GM18511 (cell line): ENCODE measurements around the gene NEMF.
"Not testable (repeated sequence)": the region's sequence is repeated elsewhere in the genome, so short reads cannot be mapped to it uniquely, and the experiment has no call there.

Source experiments
- ATAC-seq: cut with Tn5 transposase; IDR thresholded peaks from one replicate; pipeline ENCODE4 v1.9.1; 2021; ENCODE audit warnings: mild to moderate bottlenecking, moderate library complexity; ENCODE audit not compliant: unreplicated experiment

The NEMF gene, protein sequence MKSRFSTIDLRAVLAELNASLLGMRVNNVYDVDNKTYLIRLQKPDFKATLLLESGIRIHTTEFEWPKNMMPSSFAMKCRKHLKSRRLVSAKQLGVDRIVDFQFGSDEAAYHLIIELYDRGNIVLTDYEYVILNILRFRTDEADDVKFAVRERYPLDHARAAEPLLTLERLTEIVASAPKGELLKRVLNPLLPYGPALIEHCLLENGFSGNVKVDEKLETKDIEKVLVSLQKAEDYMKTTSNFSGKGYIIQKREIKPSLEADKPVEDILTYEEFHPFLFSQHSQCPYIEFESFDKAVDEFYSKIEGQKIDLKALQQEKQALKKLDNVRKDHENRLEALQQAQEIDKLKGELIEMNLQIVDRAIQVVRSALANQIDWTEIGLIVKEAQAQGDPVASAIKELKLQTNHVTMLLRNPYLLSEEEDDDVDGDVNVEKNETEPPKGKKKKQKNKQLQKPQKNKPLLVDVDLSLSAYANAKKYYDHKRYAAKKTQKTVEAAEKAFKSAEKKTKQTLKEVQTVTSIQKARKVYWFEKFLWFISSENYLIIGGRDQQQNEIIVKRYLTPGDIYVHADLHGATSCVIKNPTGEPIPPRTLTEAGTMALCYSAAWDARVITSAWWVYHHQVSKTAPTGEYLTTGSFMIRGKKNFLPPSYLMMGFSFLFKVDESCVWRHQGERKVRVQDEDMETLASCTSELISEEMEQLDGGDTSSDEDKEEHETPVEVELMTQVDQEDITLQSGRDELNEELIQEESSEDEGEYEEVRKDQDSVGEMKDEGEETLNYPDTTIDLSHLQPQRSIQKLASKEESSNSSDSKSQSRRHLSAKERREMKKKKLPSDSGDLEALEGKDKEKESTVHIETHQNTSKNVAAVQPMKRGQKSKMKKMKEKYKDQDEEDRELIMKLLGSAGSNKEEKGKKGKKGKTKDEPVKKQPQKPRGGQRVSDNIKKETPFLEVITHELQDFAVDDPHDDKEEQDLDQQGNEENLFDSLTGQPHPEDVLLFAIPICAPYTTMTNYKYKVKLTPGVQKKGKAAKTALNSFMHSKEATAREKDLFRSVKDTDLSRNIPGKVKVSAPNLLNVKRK

GRCh38 chr14:49852301-49853157, at the start of gene NEMF:
Gene NEMF (minus strand): TSS chr14:49852788. CDS start chr14:49852753, 35 bp downstream.
- ATAC-seq: peak; percentile 80

DNA sequence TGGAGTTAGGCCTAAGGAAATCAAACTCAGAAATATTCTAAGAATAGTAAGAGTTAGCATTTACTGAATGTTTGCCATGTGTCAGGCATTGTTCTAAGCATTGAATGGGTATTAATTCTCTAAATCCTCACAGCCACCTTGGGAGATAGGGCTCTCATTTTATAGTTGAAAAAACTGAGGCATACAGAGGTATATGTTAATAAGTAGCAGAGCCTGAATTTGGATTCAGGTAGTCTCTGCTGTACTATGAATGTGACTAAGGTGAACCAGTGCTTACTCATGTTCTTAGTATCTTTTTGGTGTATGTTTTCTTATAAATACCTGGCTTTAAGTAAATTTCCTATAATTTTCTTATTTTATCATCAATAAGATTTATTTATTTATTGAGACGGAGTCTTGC, 48.4 kb upstream of the NEMF start:
- ATAC-seq: no peak

- ATAC-seq: no peak
Measured at GRCh38 chr14:49898485-49898884, 45.9 kb upstream of the NEMF start.

DNA sequence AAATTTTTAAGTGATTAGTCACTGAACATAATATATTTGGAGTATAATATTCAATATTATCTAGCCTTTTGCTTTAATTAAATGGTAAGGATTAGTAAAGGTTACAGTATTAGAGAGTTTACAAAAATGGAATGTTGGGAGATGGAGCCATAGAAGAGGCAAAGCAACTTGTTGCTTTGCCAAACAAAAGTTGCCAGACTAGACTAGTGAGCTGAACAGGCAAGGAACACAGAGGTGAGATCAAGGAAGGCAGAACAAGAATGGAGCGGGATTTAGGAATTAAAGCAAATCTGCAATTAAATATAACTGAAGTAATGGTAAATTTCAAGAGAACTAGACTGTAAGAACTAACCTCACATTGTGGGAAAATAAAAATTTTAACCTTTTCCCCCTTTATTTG, 45.4 kb upstream of the NEMF start:
- no peak for ATAC-seq

- ATAC-seq: no peak
Measured at GRCh38 chr14:49897414-49897813, 44.8 kb upstream of the NEMF start.

DNA sequence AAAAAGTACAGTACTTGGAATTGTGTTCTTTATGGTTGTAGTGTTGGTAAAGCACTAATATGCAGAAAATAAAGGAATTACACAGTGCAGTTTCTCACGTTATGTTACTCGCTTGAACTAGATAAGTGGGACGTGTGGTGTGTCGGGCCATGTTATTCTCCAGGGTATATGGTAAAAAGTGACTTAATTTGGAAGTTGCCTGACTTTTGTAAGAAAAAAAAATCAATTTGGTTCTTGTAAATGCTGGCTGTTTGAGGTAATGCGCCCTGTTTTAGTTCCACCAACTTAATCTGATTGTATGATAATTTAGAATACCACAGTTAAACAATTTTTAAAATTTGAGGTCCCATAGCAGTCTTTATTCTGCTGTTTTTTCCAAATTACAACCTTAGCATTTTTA, 44.4 kb upstream of the NEMF start:
- ATAC-seq: no peak

DNA sequence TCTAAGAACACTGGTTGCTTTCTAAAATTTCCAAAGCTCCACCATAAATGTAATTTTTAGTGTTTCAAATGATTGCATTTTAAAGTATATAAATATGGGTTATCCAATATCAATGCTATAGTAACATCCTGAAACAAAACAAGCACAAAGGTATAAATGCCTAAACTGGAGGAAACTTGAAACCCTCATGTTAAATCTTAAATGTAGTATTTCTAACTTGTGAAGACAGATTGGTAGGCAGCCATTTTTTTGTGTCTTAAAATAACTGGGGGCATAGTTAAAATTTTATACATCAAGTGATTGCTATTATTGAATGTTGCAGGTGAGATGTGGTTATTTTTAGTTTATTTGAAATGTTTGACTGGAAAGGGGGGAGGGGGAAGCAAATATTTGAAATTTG, 43.7 kb upstream of the NEMF start:
- ATAC-seq: not testable (repeated sequence)

- no peak for ATAC-seq
Measured at GRCh38 chr14:49895480-49895879, 42.9 kb upstream of the NEMF start.

- ATAC-seq: not testable (repeated sequence)
Measured at GRCh38 chr14:49894214-49895107, 41.9 kb upstream of the NEMF start.

DNA sequence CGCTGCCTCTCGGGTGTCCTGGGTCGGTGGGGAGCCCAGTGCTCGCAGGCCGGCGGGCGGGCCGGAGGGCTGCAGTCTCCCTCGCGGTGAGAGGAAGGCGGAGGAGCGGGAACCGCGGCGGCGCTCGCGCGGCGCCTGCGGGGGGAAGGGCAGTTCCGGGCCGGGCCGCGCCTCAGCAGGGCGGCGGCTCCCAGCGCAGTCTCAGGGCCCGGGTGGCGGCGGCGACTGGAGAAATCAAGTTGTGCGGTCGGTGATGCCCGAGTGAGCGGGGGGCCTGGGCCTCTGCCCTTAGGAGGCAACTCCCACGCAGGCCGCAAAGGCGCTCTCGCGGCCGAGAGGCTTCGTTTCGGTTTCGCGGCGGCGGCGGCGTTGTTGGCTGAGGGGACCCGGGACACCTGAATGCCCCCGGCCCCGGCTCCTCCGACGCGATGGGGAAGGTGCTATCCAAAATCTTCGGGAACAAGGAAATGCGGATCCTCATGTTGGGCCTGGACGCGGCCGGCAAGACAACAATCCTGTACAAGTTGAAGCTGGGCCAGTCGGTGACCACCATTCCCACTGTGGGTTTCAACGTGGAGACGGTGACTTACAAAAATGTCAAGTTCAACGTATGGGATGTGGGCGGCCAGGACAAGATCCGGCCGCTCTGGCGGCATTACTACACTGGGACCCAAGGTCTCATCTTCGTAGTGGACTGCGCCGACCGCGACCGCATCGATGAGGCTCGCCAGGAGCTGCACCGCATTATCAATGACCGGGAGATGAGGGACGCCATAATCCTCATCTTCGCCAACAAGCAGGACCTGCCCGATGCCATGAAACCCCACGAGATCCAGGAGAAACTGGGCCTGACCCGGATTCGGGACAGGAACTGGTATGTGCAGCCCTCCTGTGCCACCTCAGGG, 41.0 kb upstream of the NEMF start:
- peak; percentile 53 for ATAC-seq

- ATAC-seq: peak; percentile 89
Measured at GRCh38 chr14:49892636-49893308, 40.2 kb upstream of the NEMF start, which contains the start of gene ARF6. Gene ARF6 (plus strand): TSS chr14:49893082. CDS start chr14:49893737, 655 bp downstream.

DNA sequence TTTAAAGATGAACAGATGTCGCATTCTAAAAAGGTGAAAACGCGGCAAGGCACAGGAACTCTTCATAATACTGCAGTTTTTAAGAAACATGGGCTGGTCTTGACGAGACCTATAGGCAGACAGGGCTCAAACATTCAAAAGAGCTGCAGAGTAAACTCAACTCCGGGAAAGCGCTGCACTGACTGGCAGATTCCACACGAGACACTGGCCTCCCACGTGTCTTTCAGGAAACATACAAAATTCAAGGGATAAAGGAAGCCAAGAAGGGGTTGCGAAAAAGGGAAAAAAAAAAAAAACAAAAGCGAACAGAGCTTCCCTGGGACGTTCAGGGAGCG, 39.7 kb upstream of the NEMF start:
- peak; percentile 50 for ATAC-seq

DNA sequence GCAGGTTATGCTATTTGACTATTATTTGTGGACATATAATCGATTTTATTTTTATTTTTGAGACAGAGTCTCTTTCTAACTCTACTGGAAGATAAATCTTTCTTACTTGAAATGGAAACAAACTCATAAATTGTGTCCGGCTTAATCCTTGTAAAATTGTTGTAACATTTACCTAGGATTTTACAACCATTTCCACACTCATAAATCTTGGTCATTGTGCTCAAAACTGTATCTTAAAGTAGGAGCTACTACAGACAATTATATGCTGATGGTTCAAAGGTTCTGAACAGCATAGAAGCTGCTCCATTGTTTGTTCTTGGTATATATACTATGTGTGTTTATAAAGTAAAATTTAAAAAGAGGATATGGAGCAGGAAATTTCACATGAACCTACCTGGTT, 35.7 kb upstream of the NEMF start:
- no peak for ATAC-seq

DNA sequence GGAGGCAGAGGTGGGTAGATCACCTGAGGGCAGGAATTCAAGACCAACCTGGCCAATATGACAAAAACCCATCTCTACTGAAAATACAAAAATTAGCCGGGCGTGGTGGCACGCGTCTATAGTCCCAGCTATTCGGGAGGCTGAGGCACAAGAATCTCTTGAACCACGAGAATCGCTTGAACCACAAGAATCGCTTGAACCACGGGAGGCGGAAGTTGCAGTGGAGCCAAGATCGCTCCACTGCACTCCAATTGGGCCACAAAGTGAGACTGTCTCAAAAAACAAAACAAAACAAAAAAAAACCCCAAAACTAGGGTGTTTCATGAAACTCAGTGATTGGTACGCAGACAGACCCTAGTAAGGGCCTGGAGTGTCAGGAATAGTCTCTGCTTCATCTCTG, 33.9 kb upstream of the NEMF start:
- ATAC-seq: no peak

- ATAC-seq: no peak
Measured at GRCh38 chr14:49882826-49883694, 30.5 kb upstream of the NEMF start.

- no peak for ATAC-seq
Measured at GRCh38 chr14:49881350-49882001, 28.9 kb upstream of the NEMF start.
